HL-60/S4 treated with phorbol 12-myristate 13-acetate at 8.2 ng/mL for 4 days and 3 days (cell line): ENCODE data around the gene ARHGEF39.
"Not testable (repeated sequence)": the region's sequence is repeated elsewhere in the genome, so short reads cannot be mapped to it uniquely, and the experiment has no call there.

ENCODE experiments used
- in situ Hi-C: fragments of 300-500 bp; cut with MboI; formaldehyde crosslinking; loops from 2 replicates; pipeline ENCODE4 v1.15.0; 2022; ENCODE audit warnings: low sequenced_read_pairs

ARHGEF39 gene

GRCh38 chr9:35656348-35656747 lies 8.6 kb downstream of the ARHGEF39 start:
- in situ Hi-C loops = no loop called here

GRCh38 chr9:35653611-35654010 lies 11.4 kb downstream of the ARHGEF39 start:
- in situ Hi-C loops = no loop called here

GRCh38 chr9:35652829-35653209 lies 12.2 kb downstream of the ARHGEF39 start:
- in situ Hi-C loops = no loop called here

- in situ Hi-C loops = no loop called here
Measured at GRCh38 chr9:35651956-35652828, 12.8 kb downstream of the ARHGEF39 start.

GRCh38 chr9:35650341-35651158 lies 14.4 kb downstream of the ARHGEF39 start, which contains the start of gene SIT1:
Gene SIT1 (minus strand): TSS chr9:35650931. CDS start chr9:35650853, 78 bp downstream.
- in situ Hi-C loops = no loop called here

GRCh38 chr9:35649431-35650340 lies 15.3 kb downstream of the ARHGEF39 start:
- in situ Hi-C loops = no loop called here

- in situ Hi-C loops = no loop called here
Measured at GRCh38 chr9:35646533-35647265, 18.3 kb downstream of the ARHGEF39 start.

GRCh38 chr9:35646153-35646532 lies 18.9 kb downstream of the ARHGEF39 start:
- in situ Hi-C loops = no loop called here

- in situ Hi-C loops = not testable (repeated sequence)
Measured at GRCh38 chr9:35645736-35646135, 19.3 kb downstream of the ARHGEF39 start.

- in situ Hi-C loops = no loop called here
Measured at GRCh38 chr9:35643046-35643445, 21.9 kb downstream of the ARHGEF39 start.

- in situ Hi-C loops = not testable (repeated sequence)
Measured at GRCh38 chr9:35641478-35641877, 23.5 kb downstream of the ARHGEF39 start.

- in situ Hi-C loops = not testable (repeated sequence)
Measured at GRCh38 chr9:35640431-35640830, 24.6 kb downstream of the ARHGEF39 start.

GRCh38 chr9:35639631-35640030 lies 25.4 kb downstream of the ARHGEF39 start:
- in situ Hi-C loops = no loop called here

GRCh38 chr9:35639225-35639624 lies 25.8 kb downstream of the ARHGEF39 start:
- in situ Hi-C loops = not testable (repeated sequence)

GRCh38 chr9:35638751-35639150 lies 26.2 kb downstream of the ARHGEF39 start:
- in situ Hi-C loops = not testable (repeated sequence)

- in situ Hi-C loops = not testable (repeated sequence)
Measured at GRCh38 chr9:35637427-35637955, 27.5 kb downstream of the ARHGEF39 start.

- in situ Hi-C loops = not testable (repeated sequence)
Measured at GRCh38 chr9:35636877-35637246, 28.1 kb downstream of the ARHGEF39 start.

GRCh38 chr9:35636135-35636876 lies 28.7 kb downstream of the ARHGEF39 start:
- in situ Hi-C loops = no loop called here

- in situ Hi-C loops = no loop called here
Measured at GRCh38 chr9:35635730-35636129, 29.3 kb downstream of the ARHGEF39 start.
